Ovary (tissue), 9 donors: ENCODE results near the gene AP3B2. TPM values are rescaled to one million over a fixed set of nuclear protein-coding genes. Genes with fewer than 3 reads are reported as not detected.

Experiments
- DNase-seq, 5 donors: peaks; one replicate each; pipeline ENCODE4 v3.0.0-alpha.2; 2019 to 2020
- H3K27ac ChIP-seq, 2 donors: fragments of 200-600 bp; one replicate each; pipeline versions ENCODE4 v1.5.1 to v1.8.0; 2019 to 2022
- H3K27me3 ChIP-seq: fragments of 200-600 bp; one replicate; pipeline ENCODE4 v1.8.0; 2022
- H3K36me3 ChIP-seq: fragments of 200-600 bp; sonication (generic); one replicate; pipeline ENCODE4 v1.5.1; 2019
- H3K4me1 ChIP-seq: one replicate; pipeline ENCODE4 v1.8.1; 2013; ENCODE audit warnings: mild to moderate bottlenecking, moderate library complexity; ENCODE audit not compliant: insufficient read depth
- H3K4me3 ChIP-seq: fragments of 200-600 bp; sonication (generic); one replicate; pipeline ENCODE4 v1.5.1; 2017
- H3K9me3 ChIP-seq, 2 donors: fragments of 200-600 bp in 1 of 2; sonication (generic) in 1 of 2; one replicate each; pipeline versions ENCODE4 v1.5.1 to v1.8.1; 2013 to 2019; ENCODE audit warnings: mild to moderate bottlenecking in 1 of 2, moderate library complexity in 1 of 2
- EP300 ChIP-seq: sonication (generic); formaldehyde crosslinking; IDR thresholded peaks from one replicate; pipeline ENCODE4 v1.6.1; 2017; ENCODE audit warnings: antibody characterized with exemption
- POLR2A ChIP-seq: fragments of 450-650 bp; IDR thresholded peaks from one replicate; pipeline ENCODE4 v1.6.1; 2017; ENCODE audit warnings: antibody characterized with exemption, mild to moderate bottlenecking, moderate library complexity
- WGBS, 3 donors: extraction: QIAGEN DNeasy Blood & Tissue Kit in 1 of 3; methylation state at CpG; one replicate each; pipeline versions ENCODE4 v1.1.5 to v1.1.7; 2013 to 2017; 5-methylcytosine and 5-hydroxymethylcytosine counted together
- intact Hi-C, 4 donors: fragments of 100-400 bp; cut with DNase I; formaldehyde crosslinking; loops; one replicate each; pipeline versions ENCODE4 v1.11.0 to v1.15.1; 2022 to 2023
- polyA plus RNA-seq, 2 donors: library from polyadenylated mRNA; stranded (reverse); fragments of 200-250 nt in 1 of 2; fragments of 350-450 nt in 1 of 2; fragmentation: Illumina TruSeq in 1 of 2; extraction: RNeasy Lipid Tissue Mini Kit (QIAGEN cat#74804) in 1 of 2; gene quantifications; one replicate each; pipeline ENCODE4 v1.2.3, GENCODE V29; 2013 to 2014
- total RNA-seq, 7 donors: library from RNA; depleted of rRNA in 2 of 7; stranded (reverse); fragments of >200 nt in 2 of 7; fragmentation: NEBNext Ultra II Directional in 3 of 7; extraction: Animal tissue kit (Norgen Biotek cat#: 25700) in 3 of 7; gene quantifications; one replicate each; pipeline versions ENCODE4 v1.1.0 to v1.2.4, GENCODE V29; 2016 to 2023
- TF ChIP-seq, protein P1 (sequence below), 3 donors: fragments of 450-650 bp in 2 of 3; fragments of 200-600 bp in 1 of 3; IDR thresholded peaks; one replicate each; pipeline versions ENCODE4 v1.5.1 to v1.8.0; 2016 to 2022; ENCODE audit warnings: antibody characterized with exemption in 3 of 3, mild to moderate bottlenecking in 1 of 3
- donor health status: DM: no; HTN: no; CAD: no; lungs with moderate emphysema.
- donor health status: DM: no; HTN: no; CAD: no.
- donor health status: Bipolar disorder and iron deficiency.
- donor health status: DM: yes; HTN: yes; CAD: no.
- donor health status: DM: no; HTN: no; CAD: no.
- donor health status: DM: yes; HTN: yes; CAD: no.

Gene AP3B2
- total and polyA plus RNA-seq, 9 donors, result 0.60 to 8.6 (median 1.7) TPM

DNA sequence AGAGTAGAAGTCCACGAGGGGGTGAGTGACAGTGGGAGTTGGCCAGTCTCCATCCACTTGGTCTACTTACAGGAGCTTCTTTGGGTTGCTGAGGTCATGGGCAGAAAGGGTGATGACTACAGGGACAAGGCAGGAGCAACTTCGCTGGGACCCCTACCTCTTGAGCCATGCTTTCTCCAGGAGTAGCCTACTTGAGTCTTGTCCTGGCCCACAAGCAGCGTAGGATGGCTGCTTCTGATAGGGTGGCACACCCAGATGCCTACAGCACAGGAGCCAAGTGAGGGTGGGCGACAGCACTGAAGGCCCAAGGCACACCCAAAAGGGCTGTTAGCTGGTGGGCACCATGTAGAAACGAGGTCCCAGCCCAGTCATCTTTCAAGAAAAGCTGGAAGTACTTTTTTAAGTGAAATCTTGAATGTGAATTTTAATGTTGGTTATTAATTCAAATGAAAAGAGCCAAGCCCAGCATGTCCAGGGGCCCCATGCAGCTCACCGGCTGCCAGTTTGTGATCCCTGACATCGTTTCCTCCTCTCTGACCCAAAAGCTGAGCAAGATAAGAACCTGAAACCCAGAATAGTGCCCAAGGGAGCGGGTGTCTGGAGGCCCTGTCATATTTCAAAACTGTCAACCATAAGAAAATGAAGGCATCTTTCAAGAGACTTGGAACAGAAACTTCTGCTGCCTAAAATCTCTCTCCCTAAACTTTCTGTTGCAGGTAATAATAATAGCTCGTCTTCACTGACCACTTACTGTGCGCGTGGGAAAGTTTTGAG, 60.3 kb downstream of the AP3B2 start:
- Histone ChIP-seq H3K36me3 (no peaks in the 10 kb centered on the region), H3K4me1 (peaks cover 8% of the 10 kb centered on the region), H3K27ac (no peak overlapping the region), H3K4me3 (no peak overlapping the region), H3K9me3 (no peaks in the 10 kb centered on the region), H3K27me3 (no peaks in the 10 kb centered on the region)
- WGBS, 3 donors, result 76 to 79% (median 77%) methylated on average over 11 of the region's 11 CpGs
- TF ChIP-seq POLR2A (no peak), EP300 (no peak)
- TF ChIP-seq, protein P1, sequence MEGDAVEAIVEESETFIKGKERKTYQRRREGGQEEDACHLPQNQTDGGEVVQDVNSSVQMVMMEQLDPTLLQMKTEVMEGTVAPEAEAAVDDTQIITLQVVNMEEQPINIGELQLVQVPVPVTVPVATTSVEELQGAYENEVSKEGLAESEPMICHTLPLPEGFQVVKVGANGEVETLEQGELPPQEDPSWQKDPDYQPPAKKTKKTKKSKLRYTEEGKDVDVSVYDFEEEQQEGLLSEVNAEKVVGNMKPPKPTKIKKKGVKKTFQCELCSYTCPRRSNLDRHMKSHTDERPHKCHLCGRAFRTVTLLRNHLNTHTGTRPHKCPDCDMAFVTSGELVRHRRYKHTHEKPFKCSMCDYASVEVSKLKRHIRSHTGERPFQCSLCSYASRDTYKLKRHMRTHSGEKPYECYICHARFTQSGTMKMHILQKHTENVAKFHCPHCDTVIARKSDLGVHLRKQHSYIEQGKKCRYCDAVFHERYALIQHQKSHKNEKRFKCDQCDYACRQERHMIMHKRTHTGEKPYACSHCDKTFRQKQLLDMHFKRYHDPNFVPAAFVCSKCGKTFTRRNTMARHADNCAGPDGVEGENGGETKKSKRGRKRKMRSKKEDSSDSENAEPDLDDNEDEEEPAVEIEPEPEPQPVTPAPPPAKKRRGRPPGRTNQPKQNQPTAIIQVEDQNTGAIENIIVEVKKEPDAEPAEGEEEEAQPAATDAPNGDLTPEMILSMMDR (IDR thresholded peaks at IDR 0.05), result no peak
- DNase-seq, result no peak
- intact Hi-C loops, result loop anchor here in 1 of 4 donors (10.0 kb wide), 1 partner anchor 105 kb away; the partner anchor contains the start of gene RPS17

DNA sequence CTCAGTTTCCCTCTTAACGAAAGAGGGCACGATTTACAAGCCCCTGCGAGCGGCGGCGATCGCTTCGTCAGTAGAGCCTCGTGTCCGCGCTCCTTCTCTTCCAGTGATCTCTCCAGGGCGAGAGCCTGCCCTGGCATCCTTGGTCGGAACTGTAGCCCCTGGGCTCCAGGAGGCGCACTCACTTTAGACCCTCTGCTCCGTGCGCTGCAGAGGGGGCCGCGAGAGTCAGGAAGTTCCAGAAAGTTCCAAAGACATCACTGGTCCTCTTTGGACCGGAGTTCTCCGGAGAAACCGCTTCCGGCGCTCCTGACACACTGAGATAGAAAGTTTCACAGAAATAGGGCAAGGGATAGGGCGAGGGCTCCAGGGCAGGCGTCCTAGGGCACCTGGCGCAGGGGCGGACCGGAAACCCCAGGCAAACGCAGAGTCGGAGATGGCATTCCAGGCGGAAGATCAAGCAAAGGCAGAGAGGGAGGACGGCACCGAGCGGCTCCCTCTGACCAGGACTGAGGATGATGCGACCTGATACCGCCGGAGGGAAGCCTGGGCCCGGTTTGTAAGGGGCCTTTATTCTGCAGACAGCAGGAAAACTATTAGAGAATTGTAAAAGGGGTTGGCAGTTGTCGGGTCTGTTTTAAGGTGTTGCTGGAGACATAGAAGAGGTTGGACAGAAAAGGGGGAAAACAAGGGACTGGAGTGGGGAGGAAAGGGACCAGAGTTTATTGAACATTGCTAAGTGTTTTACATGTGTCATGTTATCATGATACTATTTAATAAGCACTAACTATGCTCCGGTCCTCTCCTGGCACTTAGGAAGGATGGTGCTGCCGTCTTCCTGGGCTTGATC, 61.2 kb downstream of the AP3B2 start:
- Histone ChIP-seq H3K9me3 (no peaks in the 10 kb centered on the region), H3K4me1 (peaks cover 8% of the 10 kb centered on the region), H3K4me3 (peak overlapping the region; percentile 50), H3K27me3 (no peaks in the 10 kb centered on the region), H3K36me3 (no peaks in the 10 kb centered on the region), H3K27ac (peak overlapping the region; percentile 4 to 50)
- TF ChIP-seq EP300 (no peak), POLR2A (no peak)
- TF ChIP-seq, protein P1 (IDR thresholded peaks at IDR 0.05), result no peak
- peak in 4 of 5 donors; percentile 18 to 45 (median 29) for DNase-seq
- 12 to 16% (median 14%) methylated on average over 40 to 41 of the region's 41 CpGs for WGBS, 3 donors
- intact Hi-C loops, result loop anchor here in 1 of 4 donors (10.0 kb wide), 1 partner anchor 104 kb away; the partner anchor contains the start of gene RPS17

DNA sequence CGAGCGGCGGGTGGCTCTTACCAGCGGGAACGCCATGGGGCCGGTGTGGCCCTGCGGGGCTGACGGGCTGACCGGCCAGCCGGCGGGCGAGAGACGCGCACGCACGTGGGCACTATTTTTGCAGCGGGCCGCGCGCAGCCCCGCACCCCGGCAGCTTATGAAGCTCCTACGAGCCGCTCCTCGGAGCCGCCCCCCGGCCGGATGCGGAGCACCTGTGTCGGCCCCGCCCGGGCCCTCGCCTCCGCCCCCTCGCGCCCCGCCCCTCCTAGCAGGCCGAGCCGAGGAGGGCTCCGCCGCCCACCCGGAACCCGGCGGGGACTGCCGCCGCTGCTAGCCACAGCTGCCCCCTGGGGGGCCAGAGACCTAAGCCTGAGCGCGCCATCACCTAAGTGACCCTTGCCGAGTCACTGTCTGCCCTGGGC, 61.8 kb downstream of the AP3B2 start:
- peak in 1 of 5 donors; percentile 59 for DNase-seq
- intact Hi-C loops, result loop anchor here in 1 of 4 donors (10.0 kb wide), 1 partner anchor 103 kb away; the partner anchor contains the start of gene RPS17

More for the DNA sequence above, 61.8 kb downstream of the AP3B2 start:
- no peaks in the 10 kb centered on the region for H3K9me3 ChIP-seq
- no peaks in the 10 kb centered on the region for H3K36me3 ChIP-seq
- peak overlapping the region; percentile 4 to 50 for H3K27ac ChIP-seq
- H3K4me1 ChIP-seq, result peaks cover 8% of the 10 kb centered on the region
- WGBS, 3 donors, result 0 to 2% (median 0%) methylated on average over 34 to 49 of the region's 49 CpGs
- TF ChIP-seq EP300 (no peak), POLR2A (no peak)
- TF ChIP-seq, protein P1 (IDR thresholded peaks at IDR 0.05), result no peak
- H3K27me3 ChIP-seq, result no peaks in the 10 kb centered on the region
- peak overlapping the region; percentile 50 for H3K4me3 ChIP-seq
